Esophagus squamous epithelium (tissue), 5 donors: ENCODE results near the gene CLP1. TPM values are rescaled to one million over a fixed set of nuclear protein-coding genes. Genes with fewer than 3 reads are reported as not detected.
A peak's percentile ranks its signal among the peaks of the same experiment; 100 is the strongest.
"Not testable (repeated sequence)": the region's sequence is repeated elsewhere in the genome, so short reads cannot be mapped to it uniquely, and the experiment has no call there.

ENCODE experiments used
- DNase-seq: peaks from one replicate; lab custom pipeline; 2025; lab: John Stamatoyannopoulos, UW
- H3K27ac ChIP-seq, 4 donors: fragments of 200-600 bp; sonication (generic); one replicate each; pipeline ENCODE4 v1.5.1; 2016 to 2019; ENCODE audit warnings: mild to moderate bottlenecking in 1 of 4
- H3K27me3 ChIP-seq, 4 donors: fragments of 200-600 bp; sonication (generic); 1 replicate in 3 of 4; 2 replicates in 1 of 4; pipeline versions ENCODE4 v1.5.1 to v1.6.0; 2017 to 2021; ENCODE audit warnings: antibody characterized with exemption in 1 of 4
- H3K36me3 ChIP-seq, 3 donors: fragments of 200-600 bp; sonication (generic); one replicate each; pipeline ENCODE4 v1.5.1; 2016 to 2019
- H3K4me1 ChIP-seq, 3 donors: fragments of 200-600 bp; sonication (generic); one replicate each; pipeline ENCODE4 v1.5.1; 2017 to 2019
- H3K4me3 ChIP-seq, 4 donors: fragments of 200-600 bp; sonication (generic); 1 replicate in 3 of 4; 2 replicates in 1 of 4; pipeline ENCODE4 v1.5.1; 2016 to 2019; ENCODE audit warnings: mild to moderate bottlenecking in 2 of 4, moderate library complexity in 1 of 4
- H3K9me3 ChIP-seq, 3 donors: fragments of 200-600 bp; sonication (generic); one replicate each; pipeline ENCODE4 v1.5.1; 2016 to 2019
- CTCF ChIP-seq, 6 experiments: fragments of 450-650 bp in 4 of 6; fragments of 200-600 bp in 2 of 6; sonication (generic) in 2 of 6; IDR thresholded peaks; one replicate each; pipeline ENCODE4 v1.5.1; 2016 to 2019; ENCODE audit warnings: antibody characterized with exemption in 6 of 6, mild to moderate bottlenecking in 4 of 6, moderate library complexity in 4 of 6
- POLR2A ChIP-seq, 4 donors: fragments of 450-650 bp; IDR thresholded peaks; one replicate each; pipeline ENCODE4 v1.6.1; 2017; ENCODE audit warnings: antibody characterized with exemption in 4 of 4, mild to moderate bottlenecking in 4 of 4, moderate library complexity in 3 of 4
- WGBS, 2 donors: methylation state at CpG; one replicate each; pipeline ENCODE4 v1.1.5; 2018; 5-methylcytosine and 5-hydroxymethylcytosine counted together
- intact Hi-C: fragments of 100-400 bp; cut with DNase I; formaldehyde crosslinking; loops from one replicate; pipeline ENCODE4 v1.15.0; 2022
- total RNA-seq, 4 donors: library from RNA; depleted of rRNA; stranded (reverse); fragments of >200 nt; gene quantifications; one replicate each; pipeline ENCODE4 v1.1.0, GENCODE V29; 2016
- donor health status: DM: yes; HTN: yes; CAD: no.

CLP1 gene
- total RNA-seq, 4 donors from 2014 or later: 9.5 to 26.6 (median 14.7) TPM

GRCh38 chr11:57650739-57651090, 6.8 kb upstream of the CLP1 start:
- TF ChIP-seq CTCF (IDR thresholded peaks at IDR 0.05) (no peak), POLR2A (IDR thresholded peaks at IDR 0.05) (no peak)
- no peak for DNase-seq
- Histone ChIP-seq H3K36me3 (no peaks in the 10 kb centered on the region), H3K27ac (no peak overlapping the region), H3K4me3 (no peak overlapping the region), H3K9me3 (no peaks in the 10 kb centered on the region), H3K4me1 (peaks cover 27 to 47% (median 42%) of the 10 kb centered on the region in 3 donors), H3K27me3 (peaks cover 7 to 62% (median 14%) of the 10 kb centered on the region in 4 donors)
- 51 to 68% methylated on average over 5 of the region's 5 CpGs for WGBS, 2 donors
- intact Hi-C loops: no loop called here

- 80 to 83% methylated on average over 7 of the region's 7 CpGs for WGBS, 2 donors
- Histone ChIP-seq H3K27me3 (peaks cover 7 to 55% (median 14%) of the 10 kb centered on the region in 4 donors), H3K4me1 (peaks cover 22 to 42% (median 36%) of the 10 kb centered on the region in 3 donors), H3K9me3 (no peaks in the 10 kb centered on the region), H3K4me3 (no peak overlapping the region), H3K27ac (no peak overlapping the region), H3K36me3 (no peaks in the 10 kb centered on the region)
- DNase-seq: no peak
- TF ChIP-seq POLR2A (IDR thresholded peaks at IDR 0.05): no peak
- no peak for TF ChIP-seq CTCF (IDR thresholded peaks at IDR 0.05)
- intact Hi-C loops: no loop called here
Measured at GRCh38 chr11:57651408-57651807, 6.2 kb upstream of the CLP1 start.

- H3K4me3 ChIP-seq, H3K36me3 ChIP-seq, H3K9me3 ChIP-seq, H3K27ac ChIP-seq, DNase-seq, intact Hi-C loops: not testable (repeated sequence)
- H3K27me3 ChIP-seq: peaks cover 2 to 47% (median 10%) of the 10 kb centered on the region in 4 donors
- WGBS, 2 donors: 80 to 81% methylated on average over 14 of the region's 14 CpGs
- H3K4me1 ChIP-seq: peaks cover 16 to 41% (median 32%) of the 10 kb centered on the region in 3 donors
Measured at GRCh38 chr11:57652230-57652629, 5.3 kb upstream of the CLP1 start.

- intact Hi-C loops: no loop called here
- 72 to 74% methylated on average over 3 of the region's 3 CpGs for WGBS, 2 donors
- H3K9me3 ChIP-seq: no peaks in the 10 kb centered on the region
- DNase-seq: no peak
- H3K27me3 ChIP-seq: peaks cover 0 to 43% (median 8%) of the 10 kb centered on the region in 4 donors
- H3K27ac ChIP-seq: peak overlapping the region in 1 of 4 donors; percentile 29
- H3K4me1 ChIP-seq: peaks cover 16 to 37% (median 28%) of the 10 kb centered on the region in 3 donors
- H3K36me3 ChIP-seq: no peaks in the 10 kb centered on the region
- TF ChIP-seq POLR2A (IDR thresholded peaks at IDR 0.05) (no peak), CTCF (IDR thresholded peaks at IDR 0.05) (no peak)
- no peak overlapping the region for H3K4me3 ChIP-seq
Measured at GRCh38 chr11:57652662-57653061, 4.9 kb upstream of the CLP1 start.

GRCh38 chr11:57653163-57653562, 4.4 kb upstream of the CLP1 start:
- Histone ChIP-seq H3K4me1 (peaks cover 15 to 35% (median 27%) of the 10 kb centered on the region in 3 donors), H3K27ac (peak overlapping the region in 1 of 4 donors; percentile 29), H3K4me3 (no peak overlapping the region), H3K27me3 (peaks cover 0 to 38% (median 7%) of the 10 kb centered on the region in 4 donors), H3K36me3 (no peaks in the 10 kb centered on the region), H3K9me3 (no peaks in the 10 kb centered on the region)
- 43 to 49% methylated on average over 3 of the region's 3 CpGs for WGBS, 2 donors
- DNase-seq: no peak
- TF ChIP-seq POLR2A (IDR thresholded peaks at IDR 0.05) (no peak), CTCF (IDR thresholded peaks at IDR 0.05) (no peak)
- intact Hi-C loops: no loop called here

GRCh38 chr11:57656885-57657193, 723 bp upstream of the CLP1 start:
- Histone ChIP-seq H3K4me3 (peak overlapping the region; percentile 49 to 89 (median 68)), H3K4me1 (peaks cover 4 to 29% (median 13%) of the 10 kb centered on the region in 3 donors), H3K27me3 (peaks cover 0 to 7% (median 0%) of the 10 kb centered on the region in 4 donors), H3K36me3 (peaks cover 9 to 31% (median 13%) of the 10 kb centered on the region in 3 donors), H3K27ac (peak overlapping the region; percentile 84 to 96 (median 92)), H3K9me3 (no peaks in the 10 kb centered on the region)
- intact Hi-C loops: no loop called here
- TF ChIP-seq CTCF (IDR thresholded peaks at IDR 0.05): no peak
- TF ChIP-seq POLR2A (IDR thresholded peaks at IDR 0.05): no peak
- DNase-seq: no peak
- WGBS, 2 donors: 10 to 11% methylated on average over 5 of the region's 5 CpGs
